Ishikawa (cell line): ENCODE data around the gene PRSS35.
A peak's percentile ranks its signal among the peaks of the same experiment; 100 is the strongest.

Experiments
- CEBPB ChIP-seq: IDR thresholded peaks from 2 replicates; pipeline ENCODE4 v1.6.1; 2012
- EGR1 ChIP-seq: IDR thresholded peaks from 2 replicates; pipeline ENCODE4 v1.6.1; 2012
- EP300 ChIP-seq: IDR thresholded peaks from 2 replicates; pipeline ENCODE4 v1.6.1; 2012; ENCODE audit warnings: borderline replicate concordance
- MAX ChIP-seq: IDR thresholded peaks from 2 replicates; pipeline ENCODE4 v1.6.1; 2012
- NFIC ChIP-seq: IDR thresholded peaks from 2 replicates; pipeline ENCODE4 v1.6.1; 2012
- RAD21 ChIP-seq: IDR thresholded peaks from 2 replicates; pipeline ENCODE4 v1.6.1; 2012; ENCODE audit warnings: low read depth
- REST ChIP-seq: IDR thresholded peaks from 2 replicates; pipeline ENCODE4 v1.6.1; 2012; ENCODE audit warnings: low read depth, mild to moderate bottlenecking
- TCF12 ChIP-seq: IDR thresholded peaks from 2 replicates; pipeline ENCODE4 v1.6.1; 2012; ENCODE audit warnings: low read depth
- TEAD4 ChIP-seq: IDR thresholded peaks from 2 replicates; pipeline ENCODE4 v1.6.1; 2012
- USF1 ChIP-seq: IDR thresholded peaks from 2 replicates; pipeline ENCODE4 v1.6.1; 2012
- ZBTB7A ChIP-seq: IDR thresholded peaks from 2 replicates; pipeline ENCODE4 v1.6.1; 2012; ENCODE audit warnings: low read depth

PRSS35 gene

GRCh38 chr6:83574783-83575182 is 62.4 kb downstream of the PRSS35 start:
- TF ChIP-seq EP300 (no peak), TEAD4 (peak; percentile 76), RAD21 (no peak), REST (no peak), USF1 (peak; percentile 72), CEBPB (peak; percentile 86), NFIC (peak; percentile 87), MAX (no peak), EGR1 (no peak), TCF12 (0 out of 2 replicates have a peak, but pooled peaks have one; percentile 22), ZBTB7A (no peak)
